ACC112 (cell line): ENCODE measurements around the gene SAMD4A.

Source experiments
- H2AFZ ChIP-seq: fragments of 200-600 bp; sonication (generic); one replicate; pipeline ENCODE4 v1.6.0; 2017; ENCODE audit warnings: antibody characterized with exemption, low read length; ENCODE audit not compliant: unreplicated experiment
- H3K27ac ChIP-seq: fragments of 200-600 bp; sonication (generic); 2 replicates; pipeline ENCODE4 v1.5.1; 2014; ENCODE audit warnings: low read depth, mild to moderate bottlenecking, antibody characterized with exemption, low read length, moderate library complexity
- H3K27me3 ChIP-seq: fragments of 200-600 bp; sonication (generic); 2 replicates; pipeline ENCODE4 v1.6.1; 2014; ENCODE audit warnings: mild to moderate bottlenecking, antibody characterized with exemption, low read length, moderate library complexity, mixed read lengths; ENCODE audit not compliant: insufficient read depth
- H3K36me3 ChIP-seq: fragments of 200-600 bp; sonication (generic); 2 replicates; pipeline ENCODE4 v1.6.1; 2016; ENCODE audit warnings: mild to moderate bottlenecking, antibody characterized with exemption, low read length, moderate library complexity, mixed read lengths; ENCODE audit not compliant: insufficient read depth
- H3K4me1 ChIP-seq: fragments of 200-600 bp; sonication (generic); one replicate; pipeline ENCODE4 v1.6.1; 2016; ENCODE audit warnings: low read length, mixed read lengths; ENCODE audit not compliant: insufficient read depth, unreplicated experiment, control insufficient read depth
- H3K4me3 ChIP-seq: fragments of 200-600 bp; sonication (generic); 2 replicates; pipeline ENCODE4 v1.5.1; 2014; ENCODE audit warnings: mild to moderate bottlenecking, low read depth, low read length
- H3K79me2 ChIP-seq: fragments of 200-600 bp; sonication (generic); one replicate; pipeline ENCODE4 v1.6.0; 2016; ENCODE audit warnings: low read length; ENCODE audit not compliant: control insufficient read depth, unreplicated experiment, insufficient read depth

Gene SAMD4A

GRCh38 chr14:54672181-54672580 is 105.3 kb downstream of the SAMD4A start:
- Histone ChIP-seq H3K27ac (no peak overlapping the region), H3K79me2 (peaks cover 17% of the 10 kb centered on the region), H3K27me3 (no peaks in the 10 kb centered on the region), H2AFZ (no peak overlapping the region), H3K4me1 (peaks cover 58% of the 10 kb centered on the region), H3K4me3 (no peak overlapping the region), H3K36me3 (no peaks in the 10 kb centered on the region)

DNA sequence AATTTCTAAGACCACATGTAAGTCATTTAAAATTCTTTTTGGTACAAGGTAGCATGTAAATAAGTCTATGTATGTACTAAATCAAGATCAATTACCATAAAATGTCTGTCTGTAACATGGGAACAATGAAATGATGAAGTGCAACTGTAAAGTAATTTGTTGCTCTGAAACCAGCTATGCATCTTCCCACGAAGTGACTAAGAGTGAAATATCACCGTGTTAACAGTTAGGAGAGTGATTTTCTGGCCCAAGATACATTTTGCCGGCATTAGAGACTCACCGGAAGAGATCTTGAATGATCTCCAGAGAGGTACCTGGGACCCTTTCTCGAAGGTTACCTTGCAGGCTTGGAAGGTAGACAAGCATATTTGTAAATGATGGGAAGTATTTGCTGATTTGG is 105.8 kb downstream of the SAMD4A start:
- Histone ChIP-seq H3K79me2 (peaks cover 17% of the 10 kb centered on the region), H3K4me1 (peaks cover 61% of the 10 kb centered on the region), H2AFZ (no peak overlapping the region), H3K36me3 (no peaks in the 10 kb centered on the region), H3K4me3 (no peak overlapping the region; the same call in 1 of the 2 replicates), H3K27me3 (no peaks in the 10 kb centered on the region), H3K27ac (0 out of 2 replicates have a peak overlapping the region, but pooled peaks have one; percentile 13)

GRCh38 chr14:54673193-54674045 is 106.5 kb downstream of the SAMD4A start:
- H3K27ac ChIP-seq = peak overlapping the region; percentile 13; the same call in 1 of the 2 replicates
- H3K79me2 ChIP-seq = peaks cover 17% of the 10 kb centered on the region
- H3K27me3 ChIP-seq = no peaks in the 10 kb centered on the region
- no peak overlapping the region; the same call in 1 of the 2 replicates for H3K4me3 ChIP-seq
- peaks cover 64% of the 10 kb centered on the region for H3K4me1 ChIP-seq
- no peak overlapping the region for H2AFZ ChIP-seq
- H3K36me3 ChIP-seq = no peaks in the 10 kb centered on the region

GRCh38 chr14:54674046-54674741 is 107.3 kb downstream of the SAMD4A start:
- H3K4me1 ChIP-seq = peaks cover 57% of the 10 kb centered on the region
- peak overlapping the region; percentile 12; the same call in 1 of the 2 replicates for H3K27ac ChIP-seq
- H2AFZ ChIP-seq = no peak overlapping the region
- no peaks in the 10 kb centered on the region for H3K27me3 ChIP-seq
- H3K4me3 ChIP-seq = no peak overlapping the region
- H3K36me3 ChIP-seq = no peaks in the 10 kb centered on the region
- H3K79me2 ChIP-seq = peaks cover 23% of the 10 kb centered on the region

GRCh38 chr14:54675236-54676128 is 108.6 kb downstream of the SAMD4A start:
- no peaks in the 10 kb centered on the region for H3K27me3 ChIP-seq
- no peak overlapping the region for H3K27ac ChIP-seq
- H3K4me1 ChIP-seq = peaks cover 45% of the 10 kb centered on the region
- H3K79me2 ChIP-seq = peaks cover 33% of the 10 kb centered on the region
- no peak overlapping the region for H2AFZ ChIP-seq
- H3K36me3 ChIP-seq = no peaks in the 10 kb centered on the region
- H3K4me3 ChIP-seq = no peak overlapping the region

DNA sequence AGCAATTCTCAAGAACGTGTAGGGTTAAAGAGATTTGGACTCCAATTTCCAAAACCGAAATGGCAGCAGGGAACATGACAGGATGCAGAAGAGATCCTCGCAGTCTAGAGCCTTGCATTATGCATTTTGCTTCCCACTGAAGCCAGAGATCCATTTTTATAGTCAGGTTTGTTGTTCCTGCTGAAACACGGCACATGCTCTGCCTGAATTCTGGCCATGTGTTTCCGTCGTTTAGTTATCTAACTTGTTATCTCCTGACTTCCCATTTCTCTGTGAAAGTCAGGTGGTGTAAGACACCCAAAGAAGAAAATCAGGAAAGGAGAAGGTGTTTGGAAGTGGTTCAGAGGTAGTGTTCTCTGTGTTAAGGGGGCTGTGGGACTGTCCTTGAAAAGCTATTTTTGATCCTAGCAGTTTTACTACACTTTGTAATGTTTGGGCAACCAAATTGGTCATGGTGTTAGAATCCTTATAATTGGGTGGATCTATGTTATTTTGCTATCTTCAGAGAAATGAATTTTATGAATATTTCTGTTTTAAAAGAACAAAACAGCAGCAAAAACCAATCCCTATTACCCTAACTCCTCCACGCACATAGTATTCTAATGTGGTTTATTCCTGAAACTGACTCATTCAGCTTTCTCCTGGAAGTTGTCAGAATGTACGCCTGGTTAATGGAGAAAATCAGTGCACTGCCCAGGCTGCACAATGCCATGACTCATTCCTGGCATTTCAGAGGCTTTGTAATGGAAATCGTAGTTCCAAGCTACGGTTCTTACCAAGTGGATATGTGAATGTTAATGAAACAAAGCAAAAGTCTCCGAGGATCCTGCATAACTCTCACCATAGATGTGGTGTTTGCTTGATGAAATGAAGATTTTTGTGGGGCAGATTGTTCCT is 110.1 kb downstream of the SAMD4A start:
- no peaks in the 10 kb centered on the region for H3K27me3 ChIP-seq
- peak overlapping the region; percentile 34 for H2AFZ ChIP-seq
- H3K27ac ChIP-seq = peak overlapping the region; percentile 87
- H3K79me2 ChIP-seq = peaks cover 37% of the 10 kb centered on the region
- H3K4me1 ChIP-seq = peaks cover 45% of the 10 kb centered on the region
- H3K4me3 ChIP-seq = peak overlapping the region; percentile 36
- H3K36me3 ChIP-seq = no peaks in the 10 kb centered on the region

DNA sequence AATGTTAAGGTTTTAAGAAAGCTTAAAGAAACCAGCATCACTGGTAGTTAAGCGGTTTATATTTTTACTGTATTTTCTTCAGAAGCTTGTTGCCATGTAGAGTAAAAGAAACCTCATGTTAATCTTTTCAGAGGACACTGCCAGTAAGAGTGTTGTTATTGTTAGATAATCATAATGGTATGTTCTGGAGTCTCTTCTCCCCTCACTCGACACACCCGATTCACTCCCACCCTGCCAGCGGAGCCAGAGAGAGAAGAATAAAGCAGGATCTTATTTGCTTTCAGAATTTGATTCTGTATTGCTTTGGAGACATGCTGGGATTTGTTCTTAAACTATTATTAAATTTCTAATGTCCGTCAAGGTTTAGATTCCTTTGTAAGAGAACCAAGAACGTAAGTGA is 113.7 kb downstream of the SAMD4A start:
- H3K4me3 ChIP-seq = no peak overlapping the region

DNA sequence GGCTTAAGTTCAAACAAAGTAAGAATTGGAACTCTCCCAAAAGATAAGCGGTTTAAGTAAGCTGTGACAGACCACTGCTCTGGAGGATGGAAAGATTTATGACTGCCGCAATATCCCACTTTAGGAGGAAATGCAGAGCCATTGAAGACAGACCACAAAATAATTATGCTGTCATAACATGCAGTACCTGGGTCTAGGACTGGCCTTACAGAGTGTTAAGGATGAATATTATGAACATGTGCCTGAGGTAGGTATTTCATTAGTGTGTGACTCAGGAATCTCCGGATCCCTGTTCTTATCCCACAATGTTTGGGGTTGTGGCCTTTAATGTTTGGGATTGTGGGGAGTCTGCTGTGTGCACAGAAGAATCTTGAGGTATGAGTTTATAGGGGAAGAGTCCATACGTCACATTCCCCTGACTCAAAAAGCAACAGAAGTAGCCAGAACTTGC is 114.9 kb downstream of the SAMD4A start:
- peaks cover 36% of the 10 kb centered on the region for H3K79me2 ChIP-seq
- H3K27ac ChIP-seq = no peak overlapping the region
- no peak overlapping the region for H2AFZ ChIP-seq
- no peaks in the 10 kb centered on the region for H3K27me3 ChIP-seq
- no peak overlapping the region for H3K4me3 ChIP-seq
- H3K4me1 ChIP-seq = peaks cover 62% of the 10 kb centered on the region
- H3K36me3 ChIP-seq = no peaks in the 10 kb centered on the region

More for the DNA sequence above, 113.7 kb downstream of the SAMD4A start:
- peaks cover 60% of the 10 kb centered on the region for H3K4me1 ChIP-seq
- no peak overlapping the region for H2AFZ ChIP-seq
- no peaks in the 10 kb centered on the region for H3K27me3 ChIP-seq
- H3K36me3 ChIP-seq = no peaks in the 10 kb centered on the region
- no peak overlapping the region for H3K27ac ChIP-seq
- peaks cover 39% of the 10 kb centered on the region for H3K79me2 ChIP-seq

GRCh38 chr14:54682578-54682977 is 115.7 kb downstream of the SAMD4A start:
- H3K27ac ChIP-seq = no peak overlapping the region

More at GRCh38 chr14:54682578-54682977, 115.7 kb downstream of the SAMD4A start:
- Histone ChIP-seq H2AFZ (no peak overlapping the region), H3K4me1 (peaks cover 64% of the 10 kb centered on the region), H3K79me2 (peaks cover 42% of the 10 kb centered on the region), H3K36me3 (no peaks in the 10 kb centered on the region), H3K4me3 (no peak overlapping the region), H3K27me3 (no peaks in the 10 kb centered on the region)
